GM19240 (cell line): ENCODE results near the gene C10orf90.

ENCODE experiments used
- DNase-seq: peaks from one replicate; pipeline ENCODE4 v3.0.0; 2011; ENCODE audit warnings: low spot score; ENCODE audit not compliant: insufficient read length

Gene C10orf90

GRCh38 chr10:126670056-126670894, at the start of gene C10orf90:
TSS of gene C10orf90 (minus strand) at chr10:126670693. CDS start at chr10:126670480, 213 bp downstream.
- DNase-seq, result no peak

GRCh38 chr10:126716366-126716765, 45.9 kb upstream of the C10orf90 start:
- DNase-seq, result no peak

- no peak for DNase-seq
Observed at GRCh38 chr10:126713594-126713993, 43.1 kb upstream of the C10orf90 start.

- no peak for DNase-seq
Observed at GRCh38 chr10:126712681-126713080, 42.2 kb upstream of the C10orf90 start.

- no peak for DNase-seq
Observed at GRCh38 chr10:126705951-126706565, 35.6 kb upstream of the C10orf90 start.

- no peak for DNase-seq
Observed at GRCh38 chr10:126705131-126705530, 34.6 kb upstream of the C10orf90 start.

- no peak for DNase-seq
Observed at GRCh38 chr10:126704649-126705048, 34.2 kb upstream of the C10orf90 start.

- DNase-seq, result no peak
Observed at GRCh38 chr10:126702181-126702580, 31.7 kb upstream of the C10orf90 start.

GRCh38 chr10:126701526-126701925, 31.0 kb upstream of the C10orf90 start:
- DNase-seq, result no peak

GRCh38 chr10:126696684-126697083, 26.2 kb upstream of the C10orf90 start:
- DNase-seq, result no peak

- DNase-seq, result no peak
Observed at GRCh38 chr10:126691456-126691855, 21.0 kb upstream of the C10orf90 start.

- DNase-seq, result no peak
Observed at GRCh38 chr10:126690534-126690933, 20.0 kb upstream of the C10orf90 start.

- no peak for DNase-seq
Observed at GRCh38 chr10:126689461-126689994, 19.0 kb upstream of the C10orf90 start.

GRCh38 chr10:126687121-126687606, 16.7 kb upstream of the C10orf90 start:
- no peak for DNase-seq

GRCh38 chr10:126686719-126687118, 16.2 kb upstream of the C10orf90 start:
- DNase-seq, result no peak

- no peak for DNase-seq
Observed at GRCh38 chr10:126686268-126686667, 15.8 kb upstream of the C10orf90 start.

GRCh38 chr10:126685756-126686155, 15.3 kb upstream of the C10orf90 start:
- no peak for DNase-seq

- no peak for DNase-seq
Observed at GRCh38 chr10:126684171-126684745, 13.8 kb upstream of the C10orf90 start.

GRCh38 chr10:126683466-126683865, 13.0 kb upstream of the C10orf90 start:
- DNase-seq, result no peak

- no peak for DNase-seq
Observed at GRCh38 chr10:126675656-126676438, 5.4 kb upstream of the C10orf90 start.
